HepG2 (cell line): ENCODE results near the gene PDP2. TPM values are rescaled to one million over a fixed set of nuclear protein-coding genes. Genes with fewer than 3 reads are reported as not detected.

ENCODE experiments used
- ATAC-seq: fragments of 200-7000 bp; cut with Tn5 transposase; 3 replicates; pipeline ENCODE4 v1.9.1; 2020; ENCODE audit warnings: mild to moderate bottlenecking, moderate library complexity
- BruUV-seq: library from RNA; stranded (reverse); fragments of 400-500 nt; replicated peaks from 2 replicates; lab custom pipeline; 2021; lab: Mats Ljungman, UMichigan
- CTCF ChIA-PET: fragments of 300-600 bp; formaldehyde crosslinking; extraction: SDS; loops from one replicate; lab custom pipeline; 2021; ENCODE audit warnings: low total read pairs, inconsistent platforms, low intra/inter-chr PET ratio; lab: Yijun Ruan, JAX
- POLR2A ChIA-PET: fragments of 350-600 bp; sonication (Branson Sonifier 250); formaldehyde crosslinking; loops from one replicate; lab custom pipeline; 2020; ENCODE audit warnings: antibody characterized with exemption, inconsistent platforms; lab: Yijun Ruan, JAX
- DNase-seq: peaks from one replicate; pipeline ENCODE4 v3.0.0-alpha.2; 2015; ENCODE audit warnings: low spot score
- FAIRE-seq: peaks from 3 replicates; lab custom pipeline; 2011; peaks lifted over from hg19 to GRCh38; lab: Jason Lieb, UNC
- H2AFZ ChIP-seq: one replicate; pipeline ENCODE4 v1.6.1; 2011; ENCODE audit warnings: low read length, inconsistent platforms
- H3K27ac ChIP-seq: fragments of 300-600 bp; 3 replicates; pipeline ENCODE4 v1.8.0; 2011; ENCODE audit warnings: mixed run types, mild to moderate bottlenecking, mixed read lengths, low read length, inconsistent platforms; ENCODE audit not compliant: insufficient read depth; ENCODE audit errors: extremely low read length
- H3K27me3 ChIP-seq, 2 experiments: fragments of 200-600 bp in 1 of 2; 2 replicates in 1 of 2; 3 replicates in 1 of 2; pipeline versions ENCODE4 v1.6.0 to v1.8.0; 2011; ENCODE audit warnings: low read length in 2 of 2, mild to moderate bottlenecking in 2 of 2, moderate library complexity in 2 of 2, inconsistent platforms in 1 of 2; ENCODE audit not compliant: insufficient read depth in 2 of 2, control insufficient read depth in 1 of 2
- H3K36me3 ChIP-seq, 2 experiments: fragments of 200-600 bp in 1 of 2; replicated peaks in 1 of 2; 2 replicates in 1 of 2; 3 replicates in 1 of 2; pipeline versions ENCODE4 v1.5.1 to v1.8.0; 2011; ENCODE audit warnings: low read length in 2 of 2, inconsistent platforms in 1 of 2; ENCODE audit not compliant: insufficient read depth in 2 of 2, control insufficient read depth in 1 of 2
- H3K4me1 ChIP-seq: 2 replicates; pipeline ENCODE4 v1.5.1; 2012; ENCODE audit warnings: low read length, inconsistent platforms; ENCODE audit not compliant: insufficient read depth
- H3K4me2 ChIP-seq: 2 replicates; pipeline ENCODE4 v1.6.0; 2011; ENCODE audit warnings: low read depth, low read length, inconsistent platforms
- H3K4me3 ChIP-seq, 3 experiments: fragments of 200-600 bp in 1 of 3; sonication (generic), shearing (Covaris generic) in 1 of 3; replicated peaks in 1 of 3; 2 replicates each; pipeline ENCODE4 v1.5.1; 2011 to 2016; ENCODE audit warnings: low read length in 3 of 3, inconsistent platforms in 2 of 3, low read depth in 2 of 3, mild to moderate bottlenecking in 2 of 3, control low read depth in 1 of 3, mixed read lengths in 1 of 3; ENCODE audit not compliant: insufficient read depth in 1 of 3
- H3K79me2 ChIP-seq: one replicate; pipeline ENCODE4 v1.6.1; 2011; ENCODE audit warnings: low read length, inconsistent platforms; ENCODE audit not compliant: insufficient read depth
- H3K9ac ChIP-seq: 2 replicates; pipeline ENCODE4 v1.6.0; 2011; ENCODE audit warnings: mild to moderate bottlenecking, low read depth, low read length, inconsistent platforms; ENCODE audit not compliant: insufficient read depth
- H3K9me3 ChIP-seq: 2 replicates; pipeline ENCODE4 v1.5.1; 2012; ENCODE audit warnings: mild to moderate bottlenecking, low read length
- H4K20me1 ChIP-seq: 2 replicates; pipeline ENCODE4 v1.6.0; 2011; ENCODE audit warnings: inconsistent platforms, mild to moderate bottlenecking, low read length, moderate library complexity; ENCODE audit not compliant: insufficient read depth
- CBX1 ChIP-seq: IDR thresholded peaks from one replicate; pipeline ENCODE4 v1.6.1; 2016; ENCODE audit warnings: antibody characterized with exemption, low read depth
- CREB1 ChIP-seq, 2 experiments: fragments of 450-650 bp in 1 of 2; IDR thresholded peaks; 2 replicates each; pipeline ENCODE4 v1.6.1; 2016 to 2017; ENCODE audit warnings: control low read depth in 1 of 2, mild to moderate bottlenecking in 1 of 2, missing compliant biosample characterization in 1 of 2, missing genetic modification characterization in 1 of 2
- GPN1 ChIP-seq: sonication (generic); formaldehyde crosslinking; IDR thresholded peaks from 2 replicates; pipeline ENCODE4 v1.5.1; 2020; ENCODE audit warnings: missing genetic modification reagents, borderline replicate concordance
- HDAC1 ChIP-seq: sonication (generic); formaldehyde crosslinking; IDR thresholded peaks from 2 replicates; pipeline ENCODE4 v1.5.1; 2020; ENCODE audit warnings: mild to moderate bottlenecking, missing genetic modification reagents
- JARID2 ChIP-seq: sonication (generic); formaldehyde crosslinking; IDR thresholded peaks from 2 replicates; pipeline ENCODE4 v1.8.1; 2023; ENCODE audit warnings: missing genetic modification reagents, inconsistent platforms; ENCODE audit not compliant: insufficient replicate concordance
- POLR2G ChIP-seq: fragments of 200-400 bp; formaldehyde crosslinking; IDR thresholded peaks from 2 replicates; pipeline ENCODE4 v1.6.1; 2018; ENCODE audit warnings: mild to moderate bottlenecking, low read depth, low read length, moderate library complexity
- ZBTB7A ChIP-seq: sonication (generic); formaldehyde crosslinking; IDR thresholded peaks from 2 replicates; pipeline ENCODE4 v1.8.0; 2022; ENCODE audit warnings: mild to moderate bottlenecking, missing genetic modification reagents
- ZNF556 ChIP-seq: sonication (generic); formaldehyde crosslinking; IDR thresholded peaks from 2 replicates; pipeline ENCODE4 v1.4.0; 2020; ENCODE audit warnings: mild to moderate bottlenecking, missing genetic modification reagents, borderline replicate concordance
- ZNF749 ChIP-seq: sonication (generic); formaldehyde crosslinking; IDR thresholded peaks from 2 replicates; pipeline ENCODE4 v1.8.0; 2022; ENCODE audit warnings: mild to moderate bottlenecking, missing genetic modification reagents, moderate library complexity, borderline replicate concordance
- ZNF768 ChIP-seq: sonication (generic); formaldehyde crosslinking; IDR thresholded peaks from 2 replicates; pipeline ENCODE4 v1.4.0; 2020; ENCODE audit warnings: missing genetic modification reagents
- ZSCAN22 ChIP-seq: sonication (generic); formaldehyde crosslinking; IDR thresholded peaks from 2 replicates; pipeline ENCODE4 v1.4.0; 2020; ENCODE audit warnings: mild to moderate bottlenecking, missing genetic modification reagents
- WGBS: methylation state at CpG from one replicate; pipeline ENCODE4 v1.1.6; 2017; ENCODE audit warnings: low lambda C conversion rate; 5-methylcytosine and 5-hydroxymethylcytosine counted together
- in situ Hi-C: cut with HindIII; loops from 2 replicates; pipeline ENCODE4 v1.10.0; 2017; ENCODE audit warnings: low pct_unique_long_range_greater_than_20kb; ENCODE audit not compliant: extremely low pct_ligation_motif_present
- intact Hi-C: fragments of 100-400 bp; cut with micrococcal nuclease; formaldehyde crosslinking; loops from one replicate; pipeline ENCODE4 v1.10.0; 2022; ENCODE audit not compliant: unreplicated experiment
- polyA plus RNA-seq, 8 experiments: library from polyadenylated mRNA; depleted of rRNA in 3 of 8; stranded (reverse) in 7 of 8; unstranded in 1 of 8; fragments of >200 nt; fragmentation: Illumina TruSeq in 4 of 8; extraction: Trizol in 4 of 8; gene quantifications; 2 replicates each; pipeline versions ENCODE4 v1.2.1 to v1.2.3, GENCODE V29; 2011 to 2016; ENCODE audit warnings: low read depth in 4 of 8, missing spikeins in 1 of 8, mixed read lengths in 1 of 8; ENCODE audit not compliant: insufficient read depth in 1 of 8
- total RNA-seq, 5 experiments: library from RNA; depleted of rRNA; stranded (reverse); fragments of >200 nt; fragmentation: Illumina TruSeq; extraction: Trizol; gene quantifications; 2 replicates each; pipeline ENCODE4 v1.2.3, GENCODE V29; 2016; ENCODE audit warnings: low read depth in 1 of 5

Gene PDP2
- total and polyA plus RNA-seq, 2 of the 13 experiments (the other 11 are each of a cell fraction or from before 2014, with no cell fraction given) = 12.8 to 15.8 TPM

DNA sequence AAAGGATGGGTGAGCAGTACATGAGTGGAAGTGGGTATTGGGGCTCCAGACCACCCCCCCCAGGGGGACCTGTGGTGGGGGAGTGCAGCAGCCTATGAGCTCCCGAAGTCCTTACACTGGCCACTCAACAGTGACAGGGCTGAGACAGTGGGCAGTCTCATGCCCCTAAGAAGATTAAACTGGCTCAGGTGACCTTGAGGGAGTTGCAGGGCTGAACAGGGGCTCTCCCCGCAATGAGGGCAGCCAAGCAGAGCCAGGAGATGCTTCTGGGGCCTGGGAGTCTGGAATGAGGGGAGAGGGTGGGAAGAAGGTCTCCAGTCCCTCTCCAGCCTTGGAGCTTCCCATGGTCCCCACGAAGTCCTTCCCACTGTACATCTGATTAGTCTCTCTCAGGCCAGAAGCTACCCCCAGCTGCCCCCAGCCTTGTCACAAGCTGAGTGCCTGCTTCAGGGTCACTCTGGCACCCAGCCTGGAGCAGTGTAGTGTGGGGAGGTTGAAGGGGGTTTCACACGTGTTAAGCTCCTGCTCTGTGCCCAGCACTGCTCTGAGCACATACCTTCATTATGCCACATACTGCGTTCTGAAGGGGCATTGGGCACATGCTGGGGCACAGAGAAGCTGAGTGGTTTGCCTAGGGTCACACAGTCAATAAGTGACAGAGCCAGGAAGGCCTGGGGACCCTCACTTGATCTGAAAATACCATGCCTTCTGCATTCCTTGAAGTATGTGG lies 39.4 kb downstream of the PDP2 start:
- Histone ChIP-seq H2AFZ (no peak overlapping the region), H4K20me1 (no peaks in the 10 kb centered on the region), H3K27me3 (peaks cover 0 to 4% of the 10 kb centered on the region in 2 experiments; a peak in 3 of 5 replicates), H3K36me3 (no peaks in the 10 kb centered on the region), H3K4me2 (peak overlapping the region; percentile 64; the same call in 1 of the 2 replicates), H3K9me3 (no peaks in the 10 kb centered on the region), H3K79me2 (no peaks in the 10 kb centered on the region), H3K4me3 (no peak overlapping the region), H3K27ac (no peak overlapping the region), H3K9ac (no peak overlapping the region)
- ATAC-seq (no peak), FAIRE-seq (no peak)
- POLR2A ChIA-PET = interaction anchor here (1.8 to 7.3 kb wide), 5 partner anchors 10 to 18 kb away, joined by 5 to 86 read pairs (median 11); partner anchors contain the start of gene CIAO2B
- intact Hi-C loops = no loop called here
- 22% methylated on average over 5 of the region's 5 CpGs for WGBS
- BruUV-seq = no TSS peak
- CTCF ChIA-PET = no interaction called here
- TF ChIP-seq ZSCAN22 (CRISPR knock-in tag) (0 out of 2 replicates have a peak, but pooled peaks have one; percentile 14), JARID2 (CRISPR knock-in tag) (no peak), ZBTB7A (CRISPR knock-in tag) (0 out of 2 replicates have a peak, but pooled peaks have one; percentile 9), HDAC1 (CRISPR knock-in tag) (peak; percentile 14; the same call in 1 of the 2 replicates), ZNF749 (CRISPR knock-in tag) (no peak), ZNF556 (CRISPR knock-in tag) (no peak), GPN1 (CRISPR knock-in tag) (no peak), CBX1 (no peak), POLR2G (no peak), ZNF768 (peak; percentile 80), CREB1 (IDR thresholded peaks at IDR 0.05) (no peak), CREB1 (CRISPR knock-in tag; IDR thresholded peaks at IDR 0.05) (no peak)
- TF ChIP-seq, all 625 proteins: peak for 4
- no peak for DNase-seq
- peaks cover 34% of the 10 kb centered on the region for H3K4me1 ChIP-seq
- in situ Hi-C loops = no loop called here
